IPS-18c (cell line): ENCODE data around the gene SLC44A3.
A peak's percentile ranks its signal among the peaks of the same experiment; 100 is the strongest.

Source experiments
- H3K4me3 ChIP-seq: 2 replicates; pipeline ENCODE4 v1.7.0; 2013; ENCODE audit warnings: low read depth, mild to moderate bottlenecking, low read length, moderate library complexity; ENCODE audit not compliant: insufficient read depth
- H3K9me3 ChIP-seq: one replicate; pipeline ENCODE4 v1.6.1; 2013; ENCODE audit warnings: mild to moderate bottlenecking, low read length, moderate library complexity; ENCODE audit not compliant: control insufficient read depth, insufficient read depth

SLC44A3 gene, protein sequence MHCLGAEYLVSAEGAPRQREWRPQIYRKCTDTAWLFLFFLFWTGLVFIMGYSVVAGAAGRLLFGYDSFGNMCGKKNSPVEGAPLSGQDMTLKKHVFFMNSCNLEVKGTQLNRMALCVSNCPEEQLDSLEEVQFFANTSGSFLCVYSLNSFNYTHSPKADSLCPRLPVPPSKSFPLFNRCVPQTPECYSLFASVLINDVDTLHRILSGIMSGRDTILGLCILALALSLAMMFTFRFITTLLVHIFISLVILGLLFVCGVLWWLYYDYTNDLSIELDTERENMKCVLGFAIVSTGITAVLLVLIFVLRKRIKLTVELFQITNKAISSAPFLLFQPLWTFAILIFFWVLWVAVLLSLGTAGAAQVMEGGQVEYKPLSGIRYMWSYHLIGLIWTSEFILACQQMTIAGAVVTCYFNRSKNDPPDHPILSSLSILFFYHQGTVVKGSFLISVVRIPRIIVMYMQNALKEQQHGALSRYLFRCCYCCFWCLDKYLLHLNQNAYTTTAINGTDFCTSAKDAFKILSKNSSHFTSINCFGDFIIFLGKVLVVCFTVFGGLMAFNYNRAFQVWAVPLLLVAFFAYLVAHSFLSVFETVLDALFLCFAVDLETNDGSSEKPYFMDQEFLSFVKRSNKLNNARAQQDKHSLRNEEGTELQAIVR

GRCh38 chr1:94819945-94820746, at the start of gene SLC44A3:
Gene SLC44A3, plus strand, starts transcription at chr1:94820357. Its CDS starts 95 bp downstream, at chr1:94820452.
- Histone ChIP-seq H3K9me3 (no peaks in the 10 kb centered on the region), H3K4me3 (peak within 1 kb of the TSS; percentile 82)

GRCh38 chr1:94772230-94772641, 47.9 kb upstream of the SLC44A3 start:
- Histone ChIP-seq H3K9me3 (no peaks in the 10 kb centered on the region), H3K4me3 (no peak overlapping the region)

- Histone ChIP-seq H3K4me3 (no peak overlapping the region), H3K9me3 (no peaks in the 10 kb centered on the region)
Measured at GRCh38 chr1:94772845-94773244, 47.3 kb upstream of the SLC44A3 start.

DNA sequence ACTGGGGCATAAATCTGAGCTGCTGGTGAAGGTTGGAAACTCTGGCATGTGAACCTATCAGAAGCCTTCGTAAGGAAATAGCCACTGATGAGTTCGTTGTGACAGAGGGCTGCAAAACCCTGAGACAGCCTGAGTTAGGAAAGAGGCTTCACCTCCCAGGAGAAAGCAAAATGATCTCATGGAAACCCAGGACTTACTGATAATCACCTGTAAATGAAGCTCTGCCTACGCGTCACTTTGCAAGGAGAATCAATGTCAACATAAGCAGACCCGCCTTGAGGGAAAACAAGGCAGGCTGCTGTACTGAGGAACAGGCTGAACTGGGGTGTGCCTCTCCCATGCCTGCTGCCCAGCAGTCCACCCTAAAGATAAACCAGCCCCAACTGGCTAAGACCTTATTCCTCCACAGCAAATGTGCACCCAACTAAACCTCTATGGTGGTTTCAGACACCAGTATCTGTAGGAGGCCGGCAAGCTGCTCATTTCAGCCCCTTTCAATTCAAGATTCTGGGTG, 46.8 kb upstream of the SLC44A3 start:
- Histone ChIP-seq H3K4me3 (no peak overlapping the region), H3K9me3 (no peaks in the 10 kb centered on the region)

DNA sequence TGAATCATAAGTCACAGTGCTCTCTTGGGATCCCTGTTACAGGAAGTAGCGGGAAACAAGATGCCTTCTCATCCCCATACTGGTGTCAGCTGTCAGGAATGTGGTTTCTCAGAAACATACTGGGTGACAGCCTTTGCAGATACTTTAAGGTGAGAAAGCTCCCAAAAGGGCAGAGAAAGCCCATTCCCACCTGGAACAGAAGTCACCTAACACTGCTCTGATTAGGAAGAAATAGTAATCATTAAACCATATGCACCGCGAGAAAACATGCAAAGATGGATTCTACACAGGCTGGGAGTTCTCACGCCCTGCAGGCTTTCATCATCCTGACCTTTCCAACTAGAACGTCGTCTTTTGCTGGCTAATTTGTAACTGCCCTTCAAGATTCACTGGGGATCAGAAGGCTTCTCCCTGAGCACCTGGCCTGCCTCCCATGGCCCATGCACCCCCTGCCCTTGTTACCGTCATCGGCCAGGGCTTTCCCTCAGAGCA, 46.2 kb upstream of the SLC44A3 start:
- no peak overlapping the region for H3K4me3 ChIP-seq
- H3K9me3 ChIP-seq = no peaks in the 10 kb centered on the region

DNA sequence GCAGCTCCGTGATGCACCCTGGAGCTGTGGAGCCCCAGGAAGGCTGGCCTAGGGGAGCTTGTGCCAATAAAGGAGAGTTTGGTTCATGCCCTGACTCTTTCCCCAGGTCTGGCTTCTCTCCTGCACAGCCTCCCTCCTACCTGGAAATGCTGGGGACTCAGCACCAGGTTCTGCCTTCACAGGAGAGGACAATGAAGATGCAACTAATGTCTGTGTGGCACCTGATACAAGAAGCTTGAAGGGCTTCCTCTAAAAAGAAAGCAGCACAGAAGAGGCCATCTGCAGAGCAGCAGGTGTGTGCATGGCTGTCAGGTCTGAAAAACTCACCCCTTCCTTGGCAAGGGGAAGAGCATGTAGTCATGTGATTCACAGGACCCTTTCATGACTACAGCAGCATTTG, 43.7 kb upstream of the SLC44A3 start:
- H3K4me3 ChIP-seq = no peak overlapping the region
- H3K9me3 ChIP-seq = no peaks in the 10 kb centered on the region

GRCh38 chr1:94777281-94777680, 42.9 kb upstream of the SLC44A3 start:
- H3K4me3 ChIP-seq = no peak overlapping the region
- H3K9me3 ChIP-seq = no peaks in the 10 kb centered on the region

- Histone ChIP-seq H3K4me3 (no peak overlapping the region), H3K9me3 (no peaks in the 10 kb centered on the region)
Measured at GRCh38 chr1:94778808-94779207, 41.3 kb upstream of the SLC44A3 start.

DNA sequence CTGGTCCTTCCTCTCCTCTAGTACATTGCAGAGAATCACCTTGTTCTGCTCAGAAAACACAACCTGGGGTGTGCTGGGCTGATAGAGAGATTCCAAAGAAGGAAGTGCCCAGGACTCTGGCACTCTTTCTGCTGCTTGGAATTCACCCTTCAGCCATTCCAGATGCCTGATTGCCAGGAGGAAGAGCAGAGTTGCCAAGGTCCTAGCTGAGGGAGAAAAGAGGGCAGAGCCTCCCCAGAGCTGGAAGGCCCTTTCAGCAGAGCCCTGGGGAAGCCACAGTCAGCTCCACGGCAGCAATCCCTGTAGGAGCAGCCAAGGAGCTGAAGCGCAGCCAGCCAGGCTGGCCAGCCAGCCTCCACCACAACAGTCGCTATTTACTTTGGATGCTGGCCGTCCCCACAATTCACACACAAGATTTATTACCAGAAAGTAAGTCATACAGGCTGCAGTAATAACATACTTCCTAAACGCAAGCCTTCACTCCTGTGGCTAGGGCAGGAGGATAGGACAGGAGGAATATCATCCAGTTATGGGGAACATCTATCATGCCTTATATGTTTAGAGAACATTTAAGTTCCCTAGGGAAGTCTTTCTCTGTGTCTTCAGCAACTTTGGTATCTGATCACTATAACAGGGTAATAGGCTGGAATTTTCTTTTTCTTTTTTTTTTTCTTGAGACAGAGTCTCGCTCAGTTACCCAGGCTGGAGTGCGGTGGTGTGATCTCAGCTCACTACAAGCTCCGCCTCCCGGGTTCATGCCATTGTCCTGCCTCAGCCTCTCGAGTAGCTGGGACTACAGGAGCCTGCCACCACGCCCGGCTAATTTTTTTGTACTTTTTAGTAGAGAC, 36.6 kb upstream of the SLC44A3 start:
- Histone ChIP-seq H3K9me3 (no peaks in the 10 kb centered on the region), H3K4me3 (no peak overlapping the region)

GRCh38 chr1:94784190-94784515, 36.0 kb upstream of the SLC44A3 start:
- Histone ChIP-seq H3K9me3 (no peaks in the 10 kb centered on the region), H3K4me3 (no peak overlapping the region)

- Histone ChIP-seq H3K9me3 (no peaks in the 10 kb centered on the region), H3K4me3 (no peak overlapping the region)
Measured at GRCh38 chr1:94787691-94788090, 32.5 kb upstream of the SLC44A3 start.

DNA sequence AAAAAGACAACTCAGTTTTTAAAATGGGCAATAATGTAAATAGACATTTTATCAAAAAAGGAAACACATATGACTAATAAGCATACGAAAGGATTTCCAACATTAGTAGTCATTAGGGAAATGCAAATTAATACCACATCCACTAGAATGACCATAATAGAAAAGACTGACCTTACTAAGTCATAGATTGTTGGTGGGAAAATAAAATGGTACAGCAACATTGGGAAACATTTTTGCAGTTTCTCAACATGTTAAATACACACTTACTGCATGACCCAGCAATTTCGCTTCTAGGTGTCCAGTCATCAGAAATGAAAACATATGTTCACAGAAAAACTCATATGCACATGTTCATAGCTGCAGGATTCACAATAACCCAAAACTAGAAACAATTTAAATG, 29.9 kb upstream of the SLC44A3 start:
- Histone ChIP-seq H3K4me3 (no peak overlapping the region), H3K9me3 (no peaks in the 10 kb centered on the region)

- no peak overlapping the region for H3K4me3 ChIP-seq
- H3K9me3 ChIP-seq = no peaks in the 10 kb centered on the region
Measured at GRCh38 chr1:94790670-94791069, 29.5 kb upstream of the SLC44A3 start.

GRCh38 chr1:94792473-94793295, 27.5 kb upstream of the SLC44A3 start:
- Histone ChIP-seq H3K9me3 (no peaks in the 10 kb centered on the region), H3K4me3 (no peak overlapping the region)

DNA sequence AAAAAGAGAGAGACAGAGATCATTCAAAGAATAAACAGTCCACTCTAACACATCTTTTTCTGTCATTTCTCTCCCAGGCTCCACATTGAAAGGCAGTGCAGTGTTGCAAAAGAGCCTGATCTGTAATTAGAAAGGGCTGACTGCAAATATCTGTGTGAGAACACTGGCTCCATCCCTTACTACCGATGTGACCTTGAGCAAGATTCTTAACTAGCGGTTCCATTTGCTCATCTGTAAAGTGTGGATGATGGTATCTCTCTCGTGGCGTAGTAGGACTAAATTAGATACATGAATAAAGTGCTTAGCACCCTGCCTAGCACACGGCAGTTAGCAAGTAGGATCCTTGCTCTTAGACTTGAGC, 26.9 kb upstream of the SLC44A3 start:
- Histone ChIP-seq H3K9me3 (no peaks in the 10 kb centered on the region), H3K4me3 (no peak overlapping the region)

DNA sequence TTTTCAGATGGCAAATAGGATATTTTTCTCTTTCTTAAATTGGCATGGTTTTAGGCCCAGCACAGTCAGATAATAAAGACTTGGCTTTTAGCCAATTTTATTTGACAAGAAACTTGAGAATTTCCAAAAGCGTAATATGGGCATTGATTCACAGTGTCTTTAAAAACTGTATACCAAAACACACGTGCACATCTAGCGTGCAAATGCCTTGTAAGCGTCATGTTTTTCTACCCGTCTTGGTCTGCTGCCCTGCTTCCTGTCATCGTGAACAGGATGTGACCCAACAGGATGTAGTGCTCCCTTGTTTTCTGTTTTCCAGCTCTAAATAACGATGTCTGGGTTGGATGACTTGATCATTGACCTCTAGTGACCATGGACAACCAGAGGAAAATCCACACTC, 24.7 kb upstream of the SLC44A3 start:
- Histone ChIP-seq H3K9me3 (no peaks in the 10 kb centered on the region), H3K4me3 (no peak overlapping the region)
